Left ventricle myocardium inferior (tissue), 1 donor: ENCODE measurements around the gene ZBTB25. TPM values are rescaled to one million over a fixed set of nuclear protein-coding genes. Genes with fewer than 3 reads are reported as not detected.

Experiments
- DNase-seq: peaks from one replicate; pipeline ENCODE4 v3.0.0-alpha.2; 2020
- H3K27ac ChIP-seq: fragments of 200-600 bp; replicated peaks from 2 replicates; pipeline ENCODE4 v1.8.0; 2021
- H3K27me3 ChIP-seq: fragments of 200-600 bp; 2 replicates; pipeline ENCODE4 v1.8.0; 2021; ENCODE audit warnings: low read depth
- H3K36me3 ChIP-seq: fragments of 200-600 bp; 2 replicates; pipeline ENCODE4 v1.8.0; 2021
- H3K4me1 ChIP-seq: fragments of 200-600 bp; 2 replicates; pipeline ENCODE4 v1.8.0; 2021
- H3K4me3 ChIP-seq: fragments of 200-600 bp; 2 replicates; pipeline ENCODE4 v1.8.0; 2021; ENCODE audit warnings: mild to moderate bottlenecking, moderate library complexity
- H3K9me3 ChIP-seq: fragments of 200-600 bp; replicated peaks from 2 replicates; pipeline ENCODE4 v1.8.0; 2021
- CTCF ChIP-seq: fragments of 200-600 bp; IDR thresholded peaks from 2 replicates; pipeline ENCODE4 v1.8.0; 2021; ENCODE audit warnings: antibody characterized with exemption, mild to moderate bottlenecking, borderline replicate concordance
- intact Hi-C: fragments of 100-400 bp; cut with micrococcal nuclease; formaldehyde crosslinking; loops from one replicate; pipeline ENCODE4 v1.11.0; 2022
- total RNA-seq: library from RNA; stranded (reverse); fragmentation: NEBNext Ultra II Directional; extraction: Animal tissue kit (Norgen Biotek cat#: 25700); gene quantifications from one replicate; pipeline ENCODE4 v1.2.1, GENCODE V29; 2021
- donor health status: DM: no; HTN: yes; CAD: no; lungs with severe emphysema.

The ZBTB25 gene
- total RNA-seq, 1 donor from 2014 or later = 20.8 TPM

GRCh38 chr14:64438181-64438841 is 65.3 kb downstream of the ZBTB25 start:
- Histone ChIP-seq H3K4me3 (no peak overlapping the region), H3K9me3 (no peaks in the 10 kb centered on the region), H3K27me3 (no peaks in the 10 kb centered on the region), H3K27ac (no peak overlapping the region), H3K36me3 (peaks cover 58% of the 10 kb centered on the region), H3K4me1 (peaks cover 15% of the 10 kb centered on the region)
- DNase-seq = no peak
- no peak for TF ChIP-seq CTCF
- intact Hi-C loops = no loop called here

GRCh38 chr14:64434528-64434927 is 69.1 kb downstream of the ZBTB25 start:
- H3K36me3 ChIP-seq = peaks cover 61% of the 10 kb centered on the region
- no peak for DNase-seq
- intact Hi-C loops = no loop called here
- TF ChIP-seq CTCF = no peak
- no peaks in the 10 kb centered on the region for H3K4me1 ChIP-seq
- H3K27me3 ChIP-seq = no peaks in the 10 kb centered on the region
- H3K4me3 ChIP-seq = no peak overlapping the region
- H3K9me3 ChIP-seq = no peaks in the 10 kb centered on the region
- H3K27ac ChIP-seq = no peak overlapping the region

GRCh38 chr14:64423987-64424386 is 79.7 kb downstream of the ZBTB25 start:
- Histone ChIP-seq H3K9me3 (no peaks in the 10 kb centered on the region), H3K4me1 (no peaks in the 10 kb centered on the region), H3K36me3 (peaks cover 95% of the 10 kb centered on the region), H3K4me3 (no peak overlapping the region), H3K27ac (no peak overlapping the region), H3K27me3 (no peaks in the 10 kb centered on the region)
- DNase-seq = no peak
- no peak for TF ChIP-seq CTCF
- intact Hi-C loops = loop anchor here (10.0 kb wide), 1 partner anchor 51 kb away; no protein-coding TSS in a partner anchor

GRCh38 chr14:64422756-64423155 is 80.9 kb downstream of the ZBTB25 start:
- no peaks in the 10 kb centered on the region for H3K4me1 ChIP-seq
- DNase-seq = no peak
- no peak overlapping the region for H3K27ac ChIP-seq
- H3K9me3 ChIP-seq = no peaks in the 10 kb centered on the region
- no peak for TF ChIP-seq CTCF
- no peaks in the 10 kb centered on the region for H3K27me3 ChIP-seq
- no peak overlapping the region for H3K4me3 ChIP-seq
- peaks cover 92% of the 10 kb centered on the region for H3K36me3 ChIP-seq
- intact Hi-C loops = loop anchor here (10.0 kb wide), 1 partner anchor 52 kb away; no protein-coding TSS in a partner anchor

GRCh38 chr14:64422005-64422404 is 81.6 kb downstream of the ZBTB25 start:
- Histone ChIP-seq H3K27ac (no peak overlapping the region), H3K4me1 (no peaks in the 10 kb centered on the region), H3K27me3 (no peaks in the 10 kb centered on the region), H3K4me3 (no peak overlapping the region), H3K9me3 (no peaks in the 10 kb centered on the region), H3K36me3 (peaks cover 87% of the 10 kb centered on the region)
- no peak for TF ChIP-seq CTCF
- no peak for DNase-seq
- intact Hi-C loops = loop anchor here (10.0 kb wide), 1 partner anchor 53 kb away; no protein-coding TSS in a partner anchor
